ENCODE measurements around the gene CACNA1E.

CACNA1E gene

GRCh38 chr1:181485287-181486097, 2.2 kb downstream of the CACNA1E start:
- H3K9me3 ChIP-seq = no peaks in the 10 kb centered on the region
- no peak for TF ChIP-seq CTCF (IDR thresholded peaks at IDR 0.05; ENCODE audit: low read depth, low read length)
- H3K27me3 ChIP-seq = peaks cover 76% of the 10 kb centered on the region
- no peaks in the 10 kb centered on the region for H3K36me3 ChIP-seq
- no peaks in the 10 kb centered on the region for H3K4me1 ChIP-seq
- H3K4me3 ChIP-seq (ENCODE audit: low read depth, low read length) = no peak overlapping the region
- DNase-seq = no peak

- Histone ChIP-seq H3K9me3 (no peaks in the 10 kb centered on the region), H3K27me3 (peaks cover 71% of the 10 kb centered on the region), H3K4me3 (ENCODE audit: low read depth, low read length) (no peak overlapping the region), H3K4me1 (no peaks in the 10 kb centered on the region), H3K36me3 (no peaks in the 10 kb centered on the region)
- no peak for TF ChIP-seq CTCF (IDR thresholded peaks at IDR 0.05; ENCODE audit: low read depth, low read length)
- DNase-seq = no peak
Observed at GRCh38 chr1:181486098-181486420, 2.7 kb downstream of the CACNA1E start.

GRCh38 chr1:181488866-181489265, 5.5 kb downstream of the CACNA1E start:
- no peak for TF ChIP-seq CTCF (IDR thresholded peaks at IDR 0.05; ENCODE audit: low read depth, low read length)
- H3K36me3 ChIP-seq = no peaks in the 10 kb centered on the region
- DNase-seq = no peak
- peaks cover 43% of the 10 kb centered on the region for H3K27me3 ChIP-seq
- no peaks in the 10 kb centered on the region for H3K9me3 ChIP-seq
- H3K4me3 ChIP-seq (ENCODE audit: low read depth, low read length) = no peak overlapping the region
- no peaks in the 10 kb centered on the region for H3K4me1 ChIP-seq

GRCh38 chr1:181490276-181490675, 7.0 kb downstream of the CACNA1E start:
- no peaks in the 10 kb centered on the region for H3K9me3 ChIP-seq
- TF ChIP-seq CTCF (IDR thresholded peaks at IDR 0.05; ENCODE audit: low read depth, low read length) = no peak
- no peak for DNase-seq
- H3K27me3 ChIP-seq = peaks cover 28% of the 10 kb centered on the region
- H3K36me3 ChIP-seq = no peaks in the 10 kb centered on the region
- no peak overlapping the region for H3K4me3 ChIP-seq (ENCODE audit: low read depth, low read length)
- H3K4me1 ChIP-seq = no peaks in the 10 kb centered on the region

GRCh38 chr1:181490740-181491712, 7.7 kb downstream of the CACNA1E start:
- Histone ChIP-seq H3K9me3 (no peaks in the 10 kb centered on the region), H3K27me3 (peaks cover 21% of the 10 kb centered on the region), H3K36me3 (no peaks in the 10 kb centered on the region), H3K4me1 (no peaks in the 10 kb centered on the region), H3K4me3 (ENCODE audit: low read depth, low read length) (no peak overlapping the region)
- no peak for DNase-seq
- no peak for TF ChIP-seq CTCF (IDR thresholded peaks at IDR 0.05; ENCODE audit: low read depth, low read length)

All from BE2C (cell line).